Skin of body (tissue), 2 donors: ENCODE measurements around the gene EFEMP2. TPM values are rescaled to one million over a fixed set of nuclear protein-coding genes. Genes with fewer than 3 reads are reported as not detected.
"Not testable (repeated sequence)": the region's sequence is repeated elsewhere in the genome, so short reads cannot be mapped to it uniquely, and the experiment has no call there.

Source experiments
- DNase-seq: peaks from one replicate; lab custom pipeline; 2025; lab: John Stamatoyannopoulos, UW
- total RNA-seq: library from RNA; depleted of rRNA; stranded (reverse); fragments of >200 nt; gene quantifications from one replicate; pipeline ENCODE4 v1.2.3, GENCODE V29; 2014

The EFEMP2 gene
- total RNA-seq, 1 donor from 2014 or later: 33.6 TPM

GRCh38 chr11:65900125-65900898 is 27.7 kb upstream of the EFEMP2 start, which contains the start of gene FOSL1:
TSS of gene FOSL1 (minus strand) at chr11:65900388. CDS start at chr11:65900339, 49 bp downstream.
- DNase-seq: no peak

DNA sequence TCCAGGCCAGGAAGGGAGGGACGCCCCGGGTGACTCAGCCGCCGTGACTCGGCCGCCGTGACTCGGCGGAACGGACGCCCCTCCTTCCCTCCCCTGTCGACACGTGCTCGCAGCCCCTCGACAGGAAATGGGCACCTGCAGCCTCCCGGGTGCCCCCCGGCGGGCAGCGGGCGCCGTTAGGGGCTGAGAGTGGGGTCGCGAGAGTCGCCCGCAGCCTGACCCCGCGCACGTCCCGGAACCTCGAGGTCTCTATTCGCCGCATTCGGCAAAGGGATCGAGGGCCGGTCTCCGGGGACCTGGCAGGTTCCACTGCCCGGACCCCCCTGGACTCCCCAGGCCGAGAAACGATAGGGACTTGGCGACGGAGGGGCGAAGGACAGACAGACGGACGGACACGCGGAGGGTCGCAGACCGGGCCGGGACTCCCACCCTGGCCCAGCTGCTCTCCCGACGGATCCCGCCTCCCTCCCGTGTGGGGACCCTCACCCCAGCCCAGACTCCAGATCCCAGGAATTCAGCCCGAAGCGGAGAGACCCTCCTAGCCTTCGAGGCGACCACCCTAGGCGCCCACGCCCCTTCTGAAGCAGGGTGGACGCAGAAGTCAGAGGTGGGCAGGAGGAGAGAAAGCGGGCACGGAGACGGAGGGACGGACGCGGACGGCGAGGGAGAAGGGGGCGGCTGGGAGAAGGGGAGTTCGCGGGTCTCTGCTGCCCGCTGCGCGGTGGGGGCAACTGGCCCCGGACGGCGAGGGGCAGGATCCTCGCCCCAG is 26.9 kb upstream of the EFEMP2 start:
- no peak for DNase-seq

GRCh38 chr11:65898656-65899355 is 26.2 kb upstream of the EFEMP2 start:
- DNase-seq: no peak

DNA sequence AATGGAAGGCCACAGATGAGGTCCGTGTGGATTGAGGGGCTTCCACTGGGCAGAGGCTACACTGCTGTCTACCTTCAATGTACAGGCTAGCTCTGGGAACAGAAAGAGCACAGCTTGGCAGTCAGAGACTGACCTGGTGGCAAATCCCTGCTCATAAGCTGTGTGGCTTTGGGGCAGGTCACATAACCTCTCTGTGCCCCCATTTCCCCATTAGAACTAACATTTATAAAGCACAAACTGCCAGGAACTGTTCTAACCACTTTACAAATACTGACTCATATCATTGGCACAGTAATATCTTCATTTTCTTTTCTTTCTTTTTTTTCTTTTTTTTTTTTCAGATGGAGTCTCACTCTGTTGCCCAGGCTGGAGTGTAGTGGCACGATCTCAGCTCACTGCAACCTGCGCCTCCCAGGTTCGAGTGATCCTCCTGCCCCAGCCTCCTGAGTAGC is 24.4 kb upstream of the EFEMP2 start:
- DNase-seq: no peak

GRCh38 chr11:65896034-65896999 is 23.7 kb upstream of the EFEMP2 start:
- no peak for DNase-seq

DNA sequence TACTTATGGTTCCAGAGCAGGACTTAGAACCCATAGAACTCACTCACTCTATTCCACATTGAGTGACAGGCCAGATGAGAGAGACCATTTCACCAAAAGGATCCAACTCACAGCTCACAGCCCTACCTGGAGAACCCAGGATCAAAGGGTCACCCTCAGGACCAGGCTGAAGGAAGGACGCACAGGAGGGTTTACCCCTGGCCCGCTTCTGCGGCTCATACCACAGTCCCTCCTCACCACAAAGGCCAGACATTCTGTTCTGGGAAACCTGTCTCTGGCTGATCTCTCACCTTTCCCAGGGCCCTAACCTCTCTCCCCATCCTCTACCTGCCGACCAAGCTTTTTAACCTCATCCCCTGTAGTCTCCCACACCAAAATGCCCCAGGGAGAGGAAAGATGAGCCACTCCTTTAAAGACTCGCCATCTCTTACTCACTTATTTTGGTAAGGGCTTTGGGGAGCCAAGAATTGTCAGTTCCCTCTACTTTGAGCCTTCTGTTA is 22.9 kb upstream of the EFEMP2 start:
- no peak for DNase-seq

DNA sequence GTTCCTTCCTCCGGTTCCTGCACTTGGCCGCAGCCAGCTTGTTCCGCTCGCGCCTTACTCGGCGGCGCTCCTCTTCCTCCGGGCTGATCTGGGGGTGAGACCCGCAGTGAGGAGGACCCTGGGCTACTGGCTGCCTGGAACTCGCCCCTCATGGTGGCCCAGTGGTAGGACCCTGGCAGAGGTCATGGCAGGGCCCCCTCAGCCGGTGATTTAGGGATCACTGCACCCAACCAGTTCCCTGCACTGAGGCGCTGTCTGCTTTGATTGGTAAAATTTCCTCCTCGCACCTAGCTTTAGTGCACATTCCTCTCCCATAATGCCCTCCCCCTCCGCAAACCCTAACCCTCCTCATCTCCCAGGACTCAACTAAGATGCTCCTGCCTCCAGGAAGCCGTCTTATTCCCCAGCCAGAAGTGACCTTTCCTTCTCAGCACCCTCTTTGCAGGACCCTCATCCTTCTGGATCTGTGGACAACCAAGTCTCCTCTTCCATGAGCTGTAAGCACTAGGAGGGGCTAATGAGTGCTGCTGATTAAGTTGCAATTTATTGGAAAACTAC is 21.5 kb upstream of the EFEMP2 start:
- no peak for DNase-seq

GRCh38 chr11:65892661-65893317 is 20.2 kb upstream of the EFEMP2 start:
- DNase-seq: no peak

DNA sequence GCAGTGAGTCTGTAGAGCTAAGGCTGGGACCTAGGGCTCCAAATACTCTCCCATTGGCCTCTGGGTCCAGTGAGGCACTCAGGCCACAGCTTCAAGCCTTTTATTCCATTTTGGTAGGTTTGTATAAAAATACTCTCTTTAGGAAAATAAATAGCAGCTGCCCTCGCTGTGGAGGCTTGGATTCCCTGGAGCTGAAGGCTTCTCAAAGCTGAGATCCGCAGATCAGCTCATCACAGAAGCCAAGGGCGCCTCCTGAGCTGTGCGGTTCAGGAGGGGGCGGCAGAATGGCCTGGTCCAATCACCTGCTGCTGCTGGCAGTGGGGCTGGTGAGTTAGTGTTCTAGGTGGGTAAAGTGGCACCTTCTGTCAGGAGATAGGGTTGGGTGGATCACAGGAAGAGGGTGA is 19.5 kb upstream of the EFEMP2 start:
- not testable (repeated sequence) for DNase-seq

GRCh38 chr11:65891219-65892136 is 18.9 kb upstream of the EFEMP2 start:
- DNase-seq: no peak

GRCh38 chr11:65890324-65891218 is 18.0 kb upstream of the EFEMP2 start, which contains the start of gene CCDC85B:
TSS of gene CCDC85B (plus strand) at chr11:65890673. CDS start at chr11:65890784, 111 bp downstream.
- DNase-seq: peak; percentile 94

- DNase-seq: peak; percentile 98
Measured at GRCh38 chr11:65888163-65888814, 15.7 kb upstream of the EFEMP2 start, which contains the start of gene FIBP. TSS of gene FIBP (minus strand) at chr11:65888471. CDS start at chr11:65888418, 53 bp downstream.

DNA sequence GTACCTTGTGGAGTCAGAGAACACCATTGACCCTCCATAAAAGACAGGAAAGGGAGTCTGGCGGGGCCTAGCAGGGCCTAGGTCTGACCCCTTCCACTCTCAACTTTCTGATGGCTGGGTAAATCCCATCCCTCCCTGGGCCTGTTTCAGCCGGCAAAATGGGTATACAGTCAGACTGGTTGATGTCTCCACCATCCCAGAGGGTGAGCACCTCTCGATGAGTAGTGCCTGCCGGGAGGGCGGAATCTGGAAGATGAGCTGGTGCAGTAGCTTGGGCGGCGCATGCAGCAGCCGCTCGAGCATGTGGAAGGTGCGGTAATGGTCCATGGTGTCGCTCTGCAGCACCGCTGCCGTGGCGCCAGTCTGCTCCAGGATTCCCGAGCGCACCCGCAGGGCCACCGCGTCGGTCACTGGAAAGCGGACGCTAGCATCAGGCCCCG is 15.1 kb upstream of the EFEMP2 start:
- no peak for DNase-seq

DNA sequence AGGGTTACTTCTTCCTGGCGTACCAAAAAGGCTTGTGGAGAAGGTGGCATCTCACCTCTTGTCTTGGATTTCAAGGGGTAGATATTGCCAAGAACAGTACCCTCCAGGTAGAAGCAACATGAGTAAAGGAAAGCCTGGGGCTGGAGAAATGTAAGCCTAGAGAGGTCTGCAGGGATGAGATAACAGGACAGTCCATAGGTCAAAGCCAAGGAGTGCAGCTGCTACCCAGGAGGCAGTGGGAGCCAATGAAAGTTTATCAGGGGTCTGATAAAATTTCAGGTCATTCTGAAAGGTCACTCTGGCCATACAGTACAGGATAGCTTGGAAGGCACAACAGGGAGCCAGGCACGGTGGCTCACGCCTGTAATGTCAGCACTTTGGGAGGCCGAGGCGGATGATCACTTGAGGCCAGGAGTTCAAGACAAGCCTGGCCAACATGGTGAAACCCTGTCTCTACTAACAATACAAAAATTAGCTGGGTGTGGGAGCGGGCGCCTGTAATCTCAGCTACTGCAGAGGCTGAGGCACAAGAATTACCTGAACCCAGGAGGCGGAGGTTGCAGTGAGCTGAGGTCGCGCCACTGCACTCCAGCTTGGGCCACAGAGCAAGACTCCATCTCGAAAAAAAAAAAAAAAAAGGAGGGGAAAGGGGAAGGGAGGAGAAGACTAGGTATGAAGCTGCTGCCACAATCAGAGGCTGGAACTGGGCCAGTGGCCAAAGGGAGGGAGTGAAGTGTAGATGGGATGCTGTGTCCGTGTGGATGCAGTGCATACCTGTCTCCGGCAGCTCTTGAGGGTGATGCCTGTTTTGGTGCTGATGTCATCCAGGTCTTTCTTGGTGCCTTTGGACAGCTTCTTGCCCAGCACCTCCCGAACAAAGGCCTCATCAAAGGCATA is 14.5 kb upstream of the EFEMP2 start:
- DNase-seq: no peak

DNA sequence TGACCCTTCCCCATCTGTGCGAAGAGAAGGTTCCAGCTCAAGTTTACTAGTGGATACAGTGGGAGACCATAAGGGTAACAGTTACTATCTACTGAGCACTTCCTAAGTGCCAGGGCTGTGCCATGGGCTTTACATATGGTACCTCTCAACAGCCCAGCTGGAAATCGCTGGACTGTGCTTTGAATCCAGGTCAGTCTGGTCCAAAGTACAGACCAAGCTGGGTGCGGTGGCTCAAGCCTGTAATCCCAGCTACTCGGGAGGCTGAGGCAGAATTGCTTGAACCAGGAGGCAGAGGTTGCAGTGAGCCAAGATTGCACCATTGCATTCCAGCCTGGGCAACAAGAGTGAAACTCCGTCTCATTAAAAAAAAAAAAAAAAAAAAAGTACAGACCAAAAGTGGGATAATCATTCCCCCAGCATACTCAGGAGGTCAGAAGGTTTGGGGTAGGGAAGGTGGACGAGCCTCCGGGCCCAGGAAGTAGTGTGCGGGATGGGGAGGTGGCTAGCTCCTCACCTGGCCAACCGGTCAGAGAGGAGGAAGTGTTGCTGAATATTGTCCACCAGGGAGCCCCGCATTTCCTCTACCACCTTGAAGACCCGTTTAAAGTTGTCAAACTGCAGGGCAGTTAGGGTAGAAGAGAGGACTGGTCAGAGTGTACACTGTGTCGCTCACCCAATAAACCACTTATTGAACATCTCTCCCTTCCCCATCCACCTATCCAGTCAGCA is 13.4 kb upstream of the EFEMP2 start:
- no peak for DNase-seq
